Naive thymus-derived CD4-positive, alpha-beta T cell (primary cell): ENCODE measurements around the gene KCNT1. TPM values are rescaled to one million over a fixed set of nuclear protein-coding genes. Genes with fewer than 3 reads are reported as not detected.

Source experiments
- ATAC-seq: fragments of 150-1000 bp; cut with Tn5 transposase; 2 replicates; pipeline ENCODE4 v1.10.0; 2021; ENCODE audit warnings: mild to moderate bottlenecking, moderate library complexity
- CTCF ChIA-PET: fragments of 350-600 bp; sonication (Branson Sonifier 250); formaldehyde crosslinking; loops from one replicate; lab custom pipeline; 2021; ENCODE audit warnings: antibody characterized with exemption; lab: Charles Lee
- POLR2A ChIA-PET: fragments of 350-600 bp; sonication (Branson Sonifier 250); formaldehyde crosslinking; loops from one replicate; lab custom pipeline; 2021; ENCODE audit warnings: antibody characterized with exemption, inconsistent platforms; lab: Charles Lee
- DNase-seq, 9 donors: peaks; one replicate each; pipeline versions ENCODE4 v3.0.0 to v3.0.0-alpha.2; 2020 to 2022; ENCODE audit warnings: mixed read lengths in 1 of 9
- H3K27ac ChIP-seq: one replicate; pipeline ENCODE4 v1.7.0; 2013; ENCODE audit warnings: mild to moderate bottlenecking, low read depth, low read length, moderate library complexity
- H3K27me3 ChIP-seq, 2 donors: one replicate each; pipeline ENCODE4 v1.7.0; 2013; ENCODE audit warnings: low read length in 2 of 2, mild to moderate bottlenecking in 2 of 2, moderate library complexity in 2 of 2; ENCODE audit not compliant: control insufficient read depth in 2 of 2, insufficient read depth in 2 of 2
- H3K36me3 ChIP-seq, 3 experiments: 1 replicate in 2 of 3; 2 replicates in 1 of 3; pipeline ENCODE4 v1.7.0; 2013; ENCODE audit warnings: low read length in 3 of 3, mild to moderate bottlenecking in 3 of 3, moderate library complexity in 1 of 3; ENCODE audit not compliant: insufficient read depth in 3 of 3, control insufficient read depth in 2 of 3
- H3K4me1 ChIP-seq, 2 donors: one replicate each; pipeline ENCODE4 v1.7.0; 2013; ENCODE audit warnings: low read length in 2 of 2, mild to moderate bottlenecking in 2 of 2, moderate library complexity in 1 of 2; ENCODE audit not compliant: control insufficient read depth in 2 of 2, insufficient read depth in 2 of 2
- H3K4me3 ChIP-seq: 2 replicates; pipeline ENCODE4 v1.7.0; 2013; ENCODE audit warnings: mild to moderate bottlenecking, low read length
- H3K9me3 ChIP-seq, 3 experiments: 1 replicate in 2 of 3; 2 replicates in 1 of 3; pipeline ENCODE4 v1.7.0; 2013; ENCODE audit warnings: low read length in 3 of 3; ENCODE audit not compliant: control insufficient read depth in 2 of 3
- H3K27ac Mint-ChIP-seq, 9 donors: one replicate each; pipeline ENCODE4 v1.8.0; 2020 to 2022; ENCODE audit warnings: mixed read lengths in 9 of 9, mild to moderate bottlenecking in 8 of 9, moderate library complexity in 5 of 9, inconsistent platforms in 2 of 9
- H3K27me3 Mint-ChIP-seq, 5 donors: one replicate each; pipeline ENCODE4 v1.8.0; 2021 to 2022; ENCODE audit warnings: mixed read lengths in 5 of 5, mild to moderate bottlenecking in 1 of 5
- H3K36me3 Mint-ChIP-seq, 5 donors: one replicate each; pipeline ENCODE4 v1.8.0; 2020 to 2022; ENCODE audit warnings: mixed read lengths in 5 of 5, mild to moderate bottlenecking in 3 of 5, inconsistent platforms in 1 of 5
- H3K4me1 Mint-ChIP-seq, 7 donors: one replicate each; pipeline ENCODE4 v1.8.0; 2020 to 2022; ENCODE audit warnings: mixed read lengths in 7 of 7, mild to moderate bottlenecking in 3 of 7, inconsistent platforms in 1 of 7
- H3K4me3 Mint-ChIP-seq, 10 donors: one replicate each; pipeline ENCODE4 v1.8.0; 2020 to 2022; ENCODE audit warnings: mild to moderate bottlenecking in 10 of 10, mixed read lengths in 10 of 10, moderate library complexity in 6 of 10, inconsistent platforms in 2 of 10
- H3K9me3 Mint-ChIP-seq, 11 donors: one replicate each; pipeline ENCODE4 v1.8.0; 2020 to 2022; ENCODE audit warnings: mixed read lengths in 11 of 11, mild to moderate bottlenecking in 4 of 11, inconsistent platforms in 1 of 11, moderate library complexity in 1 of 11
- intact Hi-C, 2 donors: fragments of 100-400 bp; cut with micrococcal nuclease; formaldehyde crosslinking; loops; one replicate each; pipeline ENCODE4 v1.15.1; 2023
- polyA plus RNA-seq, 2 donors: library from polyadenylated mRNA; unstranded; fragments of 300-500 nt; fragmentation: Illumina TruSeq; gene quantifications; one replicate each; pipeline ENCODE4 v1.2.3, GENCODE V29; 2021
- total RNA-seq, 6 experiments: library from RNA in 5 of 6; stranded (reverse) in 5 of 6; gene quantifications; 1 replicate in 5 of 6; 2 replicates in 1 of 6; pipeline ENCODE4 v1.2.3 and lab custom pipeline; 2021 to 2026

KCNT1 gene
- total and polyA plus RNA-seq, 7 experiments from 2014 or later, result 0.29 TPM; not detected in 6

- Mint-ChIP-seq H3K4me1 (no peaks in the 10 kb centered on the region), H3K4me3 (no peak overlapping the region), H3K27ac (no peak overlapping the region), H3K9me3 (no peaks in the 10 kb centered on the region), H3K27me3 (peaks cover 0 to 12% (median 0%) of the 10 kb centered on the region in 5 donors), H3K36me3 (no peaks in the 10 kb centered on the region)
- no peaks in the 10 kb centered on the region for H3K27me3 ChIP-seq
- DNase-seq, result no peak
- ChIA-PET CTCF (no interaction called here), POLR2A (no interaction called here)
- no peaks in the 10 kb centered on the region for H3K9me3 ChIP-seq
- ATAC-seq, result no peak
- no peaks in the 10 kb centered on the region for H3K36me3 ChIP-seq
- no peak overlapping the region for H3K27ac ChIP-seq
- no peak overlapping the region for H3K4me3 ChIP-seq
- intact Hi-C loops, result no loop called here
- peaks cover 0 to 5% of the 10 kb centered on the region in 2 donors for H3K4me1 ChIP-seq
Measured at GRCh38 chr9:135698236-135698635, 3.7 kb upstream of the KCNT1 start.

GRCh38 chr9:135698767-135699166 lies 3.2 kb upstream of the KCNT1 start:
- Mint-ChIP-seq H3K4me3 (no peak overlapping the region), H3K4me1 (no peaks in the 10 kb centered on the region), H3K27ac (no peak overlapping the region), H3K27me3 (peaks cover 0 to 12% (median 0%) of the 10 kb centered on the region in 5 donors), H3K9me3 (no peaks in the 10 kb centered on the region), H3K36me3 (no peaks in the 10 kb centered on the region)
- Histone ChIP-seq H3K27ac (no peak overlapping the region), H3K36me3 (no peaks in the 10 kb centered on the region), H3K4me1 (peaks cover 0 to 5% of the 10 kb centered on the region in 2 donors), H3K4me3 (no peak overlapping the region), H3K27me3 (no peaks in the 10 kb centered on the region), H3K9me3 (no peaks in the 10 kb centered on the region)
- no peak for DNase-seq
- ATAC-seq, result no peak
- intact Hi-C loops, result no loop called here
- POLR2A ChIA-PET, result no interaction called here
- CTCF ChIA-PET, result no interaction called here

- Histone ChIP-seq H3K36me3 (no peaks in the 10 kb centered on the region), H3K27me3 (no peaks in the 10 kb centered on the region), H3K9me3 (no peaks in the 10 kb centered on the region), H3K4me1 (peaks cover 0 to 5% of the 10 kb centered on the region in 2 donors), H3K4me3 (no peak within 1 kb of the TSS), H3K27ac (no peak within 1 kb of the TSS)
- ATAC-seq (no peak), DNase-seq (no peak)
- Mint-ChIP-seq H3K27ac (no peak within 1 kb of the TSS), H3K9me3 (no peaks in the 10 kb centered on the region), H3K4me3 (no peak within 1 kb of the TSS), H3K36me3 (no peaks in the 10 kb centered on the region), H3K4me1 (no peaks in the 10 kb centered on the region), H3K27me3 (peaks cover 0 to 10% (median 0%) of the 10 kb centered on the region in 5 donors)
- ChIA-PET POLR2A (no interaction called here), CTCF (no interaction called here)
- intact Hi-C loops, result no loop called here
Measured at GRCh38 chr9:135699440-135699839, 2.5 kb upstream of the KCNT1 start, which contains the start of gene SOHLH1. Gene SOHLH1 (minus strand): TSS chr9:135699481. CDS start chr9:135699467, 14 bp downstream.

GRCh38 chr9:135700525-135700924 lies 1.5 kb upstream of the KCNT1 start:
- Histone ChIP-seq H3K27me3 (no peaks in the 10 kb centered on the region), H3K36me3 (no peaks in the 10 kb centered on the region), H3K9me3 (no peaks in the 10 kb centered on the region), H3K4me1 (peaks cover 0 to 5% of the 10 kb centered on the region in 2 donors), H3K4me3 (no peak overlapping the region), H3K27ac (no peak overlapping the region)
- intact Hi-C loops, result no loop called here
- H3K27ac Mint-ChIP-seq, result no peak overlapping the region
- H3K9me3 Mint-ChIP-seq, result no peaks in the 10 kb centered on the region
- H3K4me3 Mint-ChIP-seq, result no peak overlapping the region
- H3K4me1 Mint-ChIP-seq, result no peaks in the 10 kb centered on the region
- ChIA-PET CTCF (no interaction called here), POLR2A (no interaction called here)
- DNase-seq, result no peak
- no peaks in the 10 kb centered on the region for H3K36me3 Mint-ChIP-seq
- H3K27me3 Mint-ChIP-seq, result peaks cover 0 to 20% (median 0%) of the 10 kb centered on the region in 5 donors
- no peak for ATAC-seq

- H3K36me3 ChIP-seq, result no peaks in the 10 kb centered on the region
- Mint-ChIP-seq H3K4me3 (peak overlapping the region in 1 of 10 donors; percentile 14), H3K36me3 (no peaks in the 10 kb centered on the region), H3K27ac (no peak overlapping the region), H3K27me3 (peaks cover 0 to 20% (median 0%) of the 10 kb centered on the region in 5 donors), H3K9me3 (no peaks in the 10 kb centered on the region), H3K4me1 (no peaks in the 10 kb centered on the region)
- no peak overlapping the region for H3K4me3 ChIP-seq
- H3K9me3 ChIP-seq, result no peaks in the 10 kb centered on the region
- DNase-seq (peak in 1 of 9 donors; percentile 4), ATAC-seq (peak; percentile 22)
- peaks cover 0 to 5% of the 10 kb centered on the region in 2 donors for H3K4me1 ChIP-seq
- ChIA-PET POLR2A (no interaction called here), CTCF (no interaction called here)
- intact Hi-C loops, result no loop called here
- H3K27ac ChIP-seq, result no peak overlapping the region
- no peaks in the 10 kb centered on the region for H3K27me3 ChIP-seq
Measured at GRCh38 chr9:135701067-135701958, 672 bp upstream of the KCNT1 start.

GRCh38 chr9:135703726-135704125 lies 1.7 kb downstream of the KCNT1 start:
- Histone ChIP-seq H3K27ac (no peak overlapping the region), H3K4me1 (peaks cover 0 to 5% of the 10 kb centered on the region in 2 donors), H3K27me3 (no peaks in the 10 kb centered on the region), H3K36me3 (no peaks in the 10 kb centered on the region), H3K4me3 (no peak overlapping the region), H3K9me3 (no peaks in the 10 kb centered on the region)
- intact Hi-C loops, result no loop called here
- H3K4me1 Mint-ChIP-seq, result no peaks in the 10 kb centered on the region
- H3K36me3 Mint-ChIP-seq, result no peaks in the 10 kb centered on the region
- peaks cover 0 to 20% (median 0%) of the 10 kb centered on the region in 5 donors for H3K27me3 Mint-ChIP-seq
- H3K9me3 Mint-ChIP-seq, result no peaks in the 10 kb centered on the region
- no peak overlapping the region for H3K27ac Mint-ChIP-seq
- DNase-seq (no peak), ATAC-seq (no peak)
- POLR2A ChIA-PET, result no interaction called here
- CTCF ChIA-PET, result interaction anchor here (0.7 kb wide), 1 partner anchor 22 kb away, joined by 3 read pairs; no protein-coding TSS in a partner anchor
- peak overlapping the region in 1 of 10 donors; percentile 37 for H3K4me3 Mint-ChIP-seq
